Panc1 (cell line): ENCODE data around the gene PBX2. TPM values are rescaled to one million over a fixed set of nuclear protein-coding genes. Genes with fewer than 3 reads are reported as not detected.
A peak's percentile ranks its signal among the peaks of the same experiment; 100 is the strongest.

Experiments
- ATAC-seq: fragments of 200-7000 bp; cut with Tn5 transposase; 2 replicates; pipeline ENCODE4 v1.9.1; 2020; ENCODE audit warnings: mild to moderate bottlenecking, moderate library complexity
- BruUV-seq: library from RNA; stranded (reverse); fragments of 400-500 nt; replicated peaks from 2 replicates; lab custom pipeline; 2021; lab: Mats Ljungman, UMichigan
- CTCF ChIA-PET: fragments of 300-600 bp; sonication (Branson Sonifier 250); formaldehyde crosslinking; loops from one replicate; lab custom pipeline; 2022; ENCODE audit warnings: antibody characterized with exemption; lab: Charles Lee
- POLR2A ChIA-PET: fragments of 300-600 bp; sonication (Branson Sonifier 250); formaldehyde crosslinking; loops from one replicate; lab custom pipeline; 2022; ENCODE audit warnings: antibody characterized with exemption; lab: Charles Lee
- DNase-seq: peaks from one replicate; pipeline ENCODE4 v3.0.0-alpha.2; 2010; ENCODE audit warnings: low read depth, low spot score
- H3K27ac ChIP-seq: 2 replicates; pipeline ENCODE4 v1.5.1; 2011; ENCODE audit warnings: mild to moderate bottlenecking, low read length, inconsistent platforms
- H3K27me3 ChIP-seq: fragments of 200-500 bp; sonication (Bioruptor generic); 2 replicates; pipeline ENCODE4 v1.6.0; 2014; ENCODE audit warnings: low read length, inconsistent platforms; ENCODE audit not compliant: control insufficient read depth, insufficient read depth
- H3K36me3 ChIP-seq: fragments of 200-500 bp; sonication (Bioruptor generic); 2 replicates; pipeline ENCODE4 v1.5.1; 2014; ENCODE audit warnings: inconsistent platforms, mild to moderate bottlenecking, low read length, moderate library complexity; ENCODE audit not compliant: control insufficient read depth, insufficient read depth
- H3K4me1 ChIP-seq: 2 replicates; pipeline ENCODE4 v1.5.1; 2011; ENCODE audit warnings: inconsistent platforms, mild to moderate bottlenecking, low read length, moderate library complexity; ENCODE audit not compliant: control insufficient read depth, insufficient read depth
- H3K4me3 ChIP-seq, 2 experiments: 2 replicates each; pipeline ENCODE4 v1.5.1; 2011 to 2012; ENCODE audit warnings: low read depth in 2 of 2, low read length in 2 of 2, mild to moderate bottlenecking in 2 of 2, inconsistent platforms in 1 of 2, moderate library complexity in 1 of 2
- H3K9me3 ChIP-seq: fragments of 200-500 bp; sonication (Bioruptor generic); 2 replicates; pipeline ENCODE4 v1.5.1; 2014; ENCODE audit warnings: low read depth, mild to moderate bottlenecking, inconsistent platforms, low read length, moderate library complexity; ENCODE audit not compliant: control insufficient read depth, insufficient read depth
- POLR2AphosphoS5 ChIP-seq: IDR thresholded peaks from 2 replicates; pipeline ENCODE4 v1.6.1; 2012; ENCODE audit warnings: mild to moderate bottlenecking, low read depth, low read length, moderate library complexity
- SIN3A ChIP-seq: IDR thresholded peaks from 2 replicates; pipeline ENCODE4 v1.6.1; 2012; ENCODE audit warnings: low read depth, mild to moderate bottlenecking, low read length, moderate library complexity, borderline replicate concordance; ENCODE audit not compliant: insufficient read depth
- TCF7L2 ChIP-seq: IDR thresholded peaks from 2 replicates; pipeline ENCODE4 v1.6.1; 2011; ENCODE audit warnings: mild to moderate bottlenecking, low read depth, low read length, inconsistent platforms
- in situ Hi-C: cut with HindIII; loops from 2 replicates; pipeline ENCODE4 v1.10.0; 2016; ENCODE audit warnings: low sequenced_read_pairs, low pct_unique_long_range_greater_than_20kb
- intact Hi-C: fragments of 100-400 bp; cut with micrococcal nuclease; formaldehyde crosslinking; loops from one replicate; pipeline ENCODE4 v1.10.0; 2022; ENCODE audit not compliant: unreplicated experiment
- total RNA-seq: library from RNA; stranded (reverse); gene quantifications from one replicate; pipeline ENCODE4 v1.2.1, GENCODE V29; 2021; ENCODE audit not compliant: unreplicated experiment
- TF ChIP-seq, protein P1 (sequence below), 2 experiments: IDR thresholded peaks; 2 replicates each; pipeline ENCODE4 v1.6.1; 2011 to 2012; ENCODE audit warnings: low read depth in 2 of 2, control low read depth in 1 of 2, low read length in 1 of 2, mild to moderate bottlenecking in 1 of 2, moderate library complexity in 1 of 2; ENCODE audit not compliant: insufficient read depth in 1 of 2
- TF ChIP-seq, protein P2 (sequence below): fragments of 450-650 bp; IDR thresholded peaks from 2 replicates; pipeline ENCODE4 v1.5.1; 2017; ENCODE audit warnings: mild to moderate bottlenecking

PBX2 gene
- total RNA-seq, 1 experiment from 2014 or later: 76.2 TPM

DNA sequence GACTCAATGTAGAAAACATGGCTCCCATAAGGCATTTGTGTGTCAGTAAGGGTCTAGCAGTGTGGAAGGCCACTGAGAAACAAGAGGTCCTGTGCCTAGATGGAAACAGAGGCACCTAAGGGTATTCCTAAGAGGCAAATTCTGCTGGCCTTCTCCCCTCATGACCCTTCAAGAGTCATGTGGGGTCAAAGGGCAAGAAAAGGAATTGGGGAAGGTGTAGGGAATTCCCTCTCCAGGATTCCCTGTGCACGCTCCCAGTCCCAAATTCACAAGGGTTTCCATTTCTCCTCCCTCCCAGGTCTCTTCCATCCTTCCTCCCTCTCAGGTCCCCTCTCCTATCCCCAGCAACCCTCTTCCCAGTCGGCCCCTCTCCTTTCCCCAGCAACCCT, 14.7 kb downstream of the PBX2 start:
- no peak for DNase-seq
- BruUV-seq: TSS peak; percentile 86
- POLR2A ChIA-PET: no interaction called here
- no peaks in the 10 kb centered on the region for H3K9me3 ChIP-seq
- H3K27me3 ChIP-seq: no peaks in the 10 kb centered on the region
- 0 out of 2 replicates have a peak, but pooled peaks cover 4% of the 10 kb centered on the region for H3K36me3 ChIP-seq
- peak overlapping the region; percentile 61 to 64 for H3K4me3 ChIP-seq
- H3K27ac ChIP-seq: peak overlapping the region; percentile 98
- CTCF ChIA-PET: no interaction called here
- intact Hi-C loops: no loop called here
- peaks cover 37% of the 10 kb centered on the region for H3K4me1 ChIP-seq
- in situ Hi-C loops: no loop called here
- TF ChIP-seq, protein P1, sequence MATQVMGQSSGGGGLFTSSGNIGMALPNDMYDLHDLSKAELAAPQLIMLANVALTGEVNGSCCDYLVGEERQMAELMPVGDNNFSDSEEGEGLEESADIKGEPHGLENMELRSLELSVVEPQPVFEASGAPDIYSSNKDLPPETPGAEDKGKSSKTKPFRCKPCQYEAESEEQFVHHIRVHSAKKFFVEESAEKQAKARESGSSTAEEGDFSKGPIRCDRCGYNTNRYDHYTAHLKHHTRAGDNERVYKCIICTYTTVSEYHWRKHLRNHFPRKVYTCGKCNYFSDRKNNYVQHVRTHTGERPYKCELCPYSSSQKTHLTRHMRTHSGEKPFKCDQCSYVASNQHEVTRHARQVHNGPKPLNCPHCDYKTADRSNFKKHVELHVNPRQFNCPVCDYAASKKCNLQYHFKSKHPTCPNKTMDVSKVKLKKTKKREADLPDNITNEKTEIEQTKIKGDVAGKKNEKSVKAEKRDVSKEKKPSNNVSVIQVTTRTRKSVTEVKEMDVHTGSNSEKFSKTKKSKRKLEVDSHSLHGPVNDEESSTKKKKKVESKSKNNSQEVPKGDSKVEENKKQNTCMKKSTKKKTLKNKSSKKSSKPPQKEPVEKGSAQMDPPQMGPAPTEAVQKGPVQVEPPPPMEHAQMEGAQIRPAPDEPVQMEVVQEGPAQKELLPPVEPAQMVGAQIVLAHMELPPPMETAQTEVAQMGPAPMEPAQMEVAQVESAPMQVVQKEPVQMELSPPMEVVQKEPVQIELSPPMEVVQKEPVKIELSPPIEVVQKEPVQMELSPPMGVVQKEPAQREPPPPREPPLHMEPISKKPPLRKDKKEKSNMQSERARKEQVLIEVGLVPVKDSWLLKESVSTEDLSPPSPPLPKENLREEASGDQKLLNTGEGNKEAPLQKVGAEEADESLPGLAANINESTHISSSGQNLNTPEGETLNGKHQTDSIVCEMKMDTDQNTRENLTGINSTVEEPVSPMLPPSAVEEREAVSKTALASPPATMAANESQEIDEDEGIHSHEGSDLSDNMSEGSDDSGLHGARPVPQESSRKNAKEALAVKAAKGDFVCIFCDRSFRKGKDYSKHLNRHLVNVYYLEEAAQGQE (IDR thresholded peaks at IDR 0.05; ENCODE audit: insufficient read depth in 1 of 2, low read depth in 2 of 2, low read length in 1 of 2): no peak
- no peak for TF ChIP-seq POLR2AphosphoS5
- no peak for ATAC-seq

DNA sequence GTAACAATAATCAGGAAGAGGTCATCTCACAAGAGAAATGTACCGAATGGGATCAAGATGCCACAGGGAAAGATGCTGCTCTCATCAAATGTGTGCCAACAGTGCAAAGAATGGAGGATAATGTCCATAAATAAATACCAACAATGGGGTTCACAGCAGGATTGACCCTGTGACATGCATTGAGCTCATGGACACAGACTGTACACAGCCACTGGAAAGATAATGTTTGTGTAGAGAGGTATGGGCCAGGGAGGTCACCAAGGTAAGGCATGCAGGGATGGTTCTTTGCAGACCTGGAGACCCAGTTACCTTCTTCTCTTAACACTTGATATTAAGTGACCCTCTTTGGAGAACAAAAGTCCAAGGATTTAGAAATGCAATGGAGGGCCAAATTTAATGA, 15.6 kb downstream of the PBX2 start:
- H3K27ac ChIP-seq: no peak overlapping the region

More for the DNA sequence above, 15.6 kb downstream of the PBX2 start:
- ATAC-seq (no peak), DNase-seq (no peak)
- H3K27me3 ChIP-seq: no peaks in the 10 kb centered on the region
- in situ Hi-C loops (no loop called here), intact Hi-C loops (no loop called here)
- no peak overlapping the region for H3K4me3 ChIP-seq
- TF ChIP-seq, protein P2, sequence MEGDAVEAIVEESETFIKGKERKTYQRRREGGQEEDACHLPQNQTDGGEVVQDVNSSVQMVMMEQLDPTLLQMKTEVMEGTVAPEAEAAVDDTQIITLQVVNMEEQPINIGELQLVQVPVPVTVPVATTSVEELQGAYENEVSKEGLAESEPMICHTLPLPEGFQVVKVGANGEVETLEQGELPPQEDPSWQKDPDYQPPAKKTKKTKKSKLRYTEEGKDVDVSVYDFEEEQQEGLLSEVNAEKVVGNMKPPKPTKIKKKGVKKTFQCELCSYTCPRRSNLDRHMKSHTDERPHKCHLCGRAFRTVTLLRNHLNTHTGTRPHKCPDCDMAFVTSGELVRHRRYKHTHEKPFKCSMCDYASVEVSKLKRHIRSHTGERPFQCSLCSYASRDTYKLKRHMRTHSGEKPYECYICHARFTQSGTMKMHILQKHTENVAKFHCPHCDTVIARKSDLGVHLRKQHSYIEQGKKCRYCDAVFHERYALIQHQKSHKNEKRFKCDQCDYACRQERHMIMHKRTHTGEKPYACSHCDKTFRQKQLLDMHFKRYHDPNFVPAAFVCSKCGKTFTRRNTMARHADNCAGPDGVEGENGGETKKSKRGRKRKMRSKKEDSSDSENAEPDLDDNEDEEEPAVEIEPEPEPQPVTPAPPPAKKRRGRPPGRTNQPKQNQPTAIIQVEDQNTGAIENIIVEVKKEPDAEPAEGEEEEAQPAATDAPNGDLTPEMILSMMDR: no peak
- no peak for TF ChIP-seq POLR2AphosphoS5
- no peak for TF ChIP-seq SIN3A
- TF ChIP-seq, protein P1 (IDR thresholded peaks at IDR 0.05; ENCODE audit: insufficient read depth in 1 of 2, low read depth in 2 of 2, low read length in 1 of 2): no peak
- TF ChIP-seq TCF7L2: no peak
- H3K4me1 ChIP-seq: peaks cover 36% of the 10 kb centered on the region
- ChIA-PET CTCF (no interaction called here), POLR2A (no interaction called here)
- H3K36me3 ChIP-seq: 0 out of 2 replicates have a peak, but pooled peaks cover 4% of the 10 kb centered on the region
- no TSS peak for BruUV-seq
- no peaks in the 10 kb centered on the region for H3K9me3 ChIP-seq
